Prostate gland (tissue), 2 donors: ENCODE results near the gene ZBTB7C.

Experiments
- CTCF ChIP-seq, 4 experiments: fragments of 200-600 bp in 2 of 4; fragments of 450-650 bp in 2 of 4; sonication (generic) in 2 of 4; IDR thresholded peaks; 1 replicate in 3 of 4; 2 replicates in 1 of 4; pipeline ENCODE4 v1.5.1; 2016 to 2019; ENCODE audit warnings: antibody characterized with exemption in 4 of 4, mild to moderate bottlenecking in 2 of 4, moderate library complexity in 2 of 4
- POLR2A ChIP-seq: fragments of 450-650 bp; IDR thresholded peaks from one replicate; pipeline ENCODE4 v1.6.1; 2016; ENCODE audit warnings: antibody characterized with exemption, mild to moderate bottlenecking
- POLR2AphosphoS5 ChIP-seq: sonication (generic); formaldehyde crosslinking; IDR thresholded peaks from one replicate; pipeline ENCODE4 v1.6.1; 2017; ENCODE audit warnings: antibody characterized with exemption

GRCh38 chr18:48385596-48385995 is 23.6 kb downstream of the ZBTB7C start:
- TF ChIP-seq POLR2A (no peak), CTCF (IDR thresholded peaks at IDR 0.05) (no peak), POLR2AphosphoS5 (no peak)
